NCI-H524 (cell line): ENCODE data around the gene OR10AG1.

Experiments
- DNase-seq, 2 experiments: peaks; one replicate each; lab custom pipeline; 2025; lab: John Stamatoyannopoulos, UW

OR10AG1 gene, protein sequence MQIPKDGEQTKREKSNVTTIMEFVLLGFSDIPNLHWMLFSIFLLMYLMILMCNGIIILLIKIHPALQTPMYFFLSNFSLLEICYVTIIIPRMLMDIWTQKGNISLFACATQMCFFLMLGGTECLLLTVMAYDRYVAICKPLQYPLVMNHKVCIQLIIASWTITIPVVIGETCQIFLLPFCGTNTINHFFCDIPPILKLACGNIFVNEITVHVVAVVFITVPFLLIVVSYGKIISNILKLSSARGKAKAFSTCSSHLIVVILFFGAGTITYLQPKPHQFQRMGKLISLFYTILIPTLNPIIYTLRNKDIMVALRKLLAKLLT

DNA sequence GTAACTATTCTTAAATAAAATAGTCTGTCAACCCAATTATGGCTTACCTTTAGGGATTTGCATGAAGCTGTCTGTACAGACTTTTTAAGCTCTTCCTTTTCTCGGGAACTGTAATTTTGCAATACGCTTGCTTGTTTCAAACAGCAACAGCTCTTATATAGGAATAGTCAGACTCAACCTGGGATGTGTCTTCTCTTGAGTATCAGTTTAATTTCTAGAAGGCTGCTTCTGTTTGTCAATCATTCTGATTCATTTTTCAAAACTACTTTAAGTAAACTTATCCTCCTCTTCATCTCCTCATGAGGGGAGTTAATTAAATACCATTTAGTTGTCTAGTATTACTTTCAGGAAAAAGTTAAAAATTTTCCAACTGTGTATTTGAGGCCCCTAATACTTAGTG lies at the start of gene OR10AG1:
Gene OR10AG1, minus strand, starts transcription at position 101 of the 400 bp plus-strand sequence. Its CDS starts 38 bp downstream, at position 63.
- no peak for DNase-seq

DNA sequence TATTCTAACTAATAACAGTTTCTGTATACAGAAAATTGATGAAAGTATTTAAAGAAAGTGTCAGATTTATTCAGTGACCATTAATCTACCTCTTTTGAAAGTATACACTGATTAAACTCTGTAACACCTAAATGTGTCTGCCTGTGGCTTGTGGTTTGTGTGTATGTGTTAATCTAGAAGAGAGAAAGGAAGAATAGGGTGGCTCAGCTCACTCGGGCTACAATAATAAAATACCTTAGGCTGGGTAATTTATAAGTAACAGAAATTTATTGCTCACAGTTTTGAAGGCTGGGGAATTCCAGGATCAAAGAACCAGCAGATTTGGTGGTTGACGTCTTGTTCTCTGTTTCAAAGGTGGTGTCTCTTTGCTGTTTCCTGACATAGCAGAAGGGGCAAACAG lies 44.1 kb upstream of the OR10AG1 start:
- DNase-seq: no peak

DNA sequence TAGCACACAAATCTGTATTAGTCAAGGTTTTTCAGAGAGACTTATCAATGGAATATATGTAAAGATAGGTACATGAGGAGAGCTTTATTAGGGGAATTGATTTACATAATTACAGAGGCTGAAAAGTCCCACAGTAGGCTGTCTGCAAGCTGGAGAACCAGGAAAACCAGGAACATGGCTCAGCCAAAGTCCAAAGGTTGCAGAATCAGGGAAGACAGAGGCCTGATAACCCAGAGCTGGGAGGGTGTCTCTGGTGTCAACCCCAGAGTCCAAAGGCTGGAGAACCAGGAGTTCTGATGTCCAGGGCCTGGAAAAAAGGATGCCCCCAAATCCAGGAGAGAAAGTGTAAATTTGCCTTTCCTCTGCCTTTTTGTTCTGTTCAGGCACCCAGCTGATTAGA lies 41.0 kb upstream of the OR10AG1 start:
- no peak for DNase-seq

DNA sequence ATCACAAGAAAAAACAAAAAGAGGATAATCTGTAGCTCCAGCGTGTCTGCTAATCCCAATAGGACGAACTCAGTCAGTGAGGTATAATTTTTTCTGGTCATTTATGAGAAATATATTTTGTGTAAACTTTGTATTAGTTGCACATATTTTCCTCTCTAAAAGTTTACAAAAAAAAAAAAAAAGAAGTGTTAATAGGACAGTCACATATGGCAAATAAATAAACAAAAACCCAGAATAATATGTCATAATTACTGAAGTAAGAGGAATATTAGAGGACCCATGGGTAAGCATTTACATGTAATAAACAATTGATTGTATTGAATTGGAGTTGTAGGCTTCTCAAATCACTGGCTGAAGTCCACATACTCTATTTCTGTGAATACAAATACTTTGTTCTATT lies 24.8 kb upstream of the OR10AG1 start, which contains the start of gene OR5F1:
Gene OR5F1, minus strand, starts transcription at position 101 of the 400 bp plus-strand sequence. Its CDS starts 0 bp downstream, at position 101.
- no peak for DNase-seq

DNA sequence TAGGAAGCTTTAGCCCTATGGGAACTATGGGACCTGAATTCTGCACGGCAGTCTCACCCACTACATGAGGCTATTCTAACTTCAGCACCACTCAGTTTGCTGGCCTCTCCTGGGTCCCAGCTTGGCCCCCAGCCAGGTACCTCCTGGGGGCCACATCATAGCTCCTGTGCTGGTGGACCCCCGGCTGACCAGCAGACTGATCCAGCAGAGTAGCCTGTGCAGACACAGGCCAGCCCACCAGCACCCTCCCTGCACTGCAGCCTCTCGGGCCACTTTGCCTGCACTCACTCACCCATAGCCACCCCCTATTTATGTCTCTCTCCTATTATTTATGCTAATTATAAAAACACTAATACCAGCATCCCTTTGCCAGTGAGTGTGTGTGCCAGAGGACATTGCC lies 1.2 kb upstream of the OR10AG1 start:
- DNase-seq: no peak

DNA sequence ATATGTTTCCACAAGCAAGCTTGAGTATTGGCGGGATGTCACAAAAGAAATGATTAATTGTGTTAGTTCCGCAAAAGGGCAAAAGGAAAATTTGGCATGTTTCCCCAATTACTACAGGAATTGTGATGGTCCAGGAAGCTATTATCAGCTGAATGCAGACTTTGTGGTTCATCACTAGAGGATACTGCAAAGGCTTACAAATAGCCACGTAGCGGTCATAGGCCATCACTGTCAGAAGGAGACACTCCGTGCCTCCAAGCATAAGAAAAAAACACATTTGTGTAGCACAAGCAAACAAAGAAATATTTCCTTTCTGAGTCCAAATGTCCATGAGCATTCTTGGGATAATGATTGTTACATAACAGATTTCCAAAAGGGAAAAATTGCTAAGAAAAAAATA lies 1.8 kb downstream of the OR10AG1 start:
- no peak for DNase-seq

DNA sequence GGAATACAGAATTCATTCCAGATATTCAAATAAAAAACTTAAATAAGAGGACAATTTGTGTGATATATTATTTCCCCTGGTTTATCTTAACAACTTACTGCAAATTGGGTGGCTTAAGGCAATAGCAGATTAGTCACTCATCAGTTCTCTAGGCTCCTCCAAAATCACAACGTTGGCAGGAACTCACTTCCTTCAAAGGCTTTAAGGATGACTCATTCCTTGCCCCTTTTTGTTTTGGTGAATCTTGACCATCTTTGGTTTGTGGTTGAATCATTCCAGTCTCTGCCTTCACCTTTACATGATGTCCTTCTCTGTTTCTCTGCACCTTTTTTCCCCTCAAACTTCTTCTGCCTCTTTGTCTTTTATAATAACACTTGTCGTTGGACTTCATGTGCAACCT lies 3.4 kb downstream of the OR10AG1 start:
- DNase-seq: no peak

DNA sequence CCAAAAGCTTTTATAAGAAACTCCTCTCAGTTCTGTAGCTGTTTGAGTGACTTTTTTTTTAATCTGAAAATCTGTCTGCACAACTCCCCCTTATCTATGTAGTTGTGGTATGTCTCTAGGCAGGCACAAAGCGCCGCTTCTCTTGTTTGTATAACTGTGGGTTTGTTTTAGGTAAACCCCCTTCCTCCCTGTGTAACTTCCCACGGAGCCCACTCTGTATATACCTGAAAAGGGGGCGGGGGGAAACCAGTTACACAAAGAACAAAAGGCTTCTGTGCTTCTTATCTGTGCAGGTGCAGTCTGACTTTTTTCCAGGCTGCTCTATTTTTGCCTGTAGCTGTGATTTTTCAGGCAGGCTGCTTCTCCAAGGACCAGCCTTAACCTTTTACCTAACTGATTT lies 13.2 kb downstream of the OR10AG1 start:
- no peak for DNase-seq

DNA sequence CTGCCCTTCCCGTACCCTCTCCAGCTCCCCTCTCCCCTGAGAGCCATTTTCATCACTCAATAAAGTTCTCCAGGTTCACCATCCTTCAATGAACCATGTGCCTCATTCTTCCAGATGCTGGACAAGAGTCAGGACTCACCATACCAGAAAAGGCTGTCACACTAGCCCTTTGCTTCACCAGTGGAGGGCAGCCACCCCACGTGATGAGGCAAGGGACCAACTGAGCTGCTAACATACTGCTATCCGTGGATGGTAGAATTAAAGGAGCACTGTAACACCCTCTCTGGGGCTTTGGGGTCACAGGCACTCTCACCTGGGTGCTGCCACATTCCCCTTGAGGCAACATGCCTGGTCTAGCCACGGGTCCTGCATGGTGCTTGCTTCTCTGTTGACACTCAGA lies 20.4 kb downstream of the OR10AG1 start:
- DNase-seq: no peak

DNA sequence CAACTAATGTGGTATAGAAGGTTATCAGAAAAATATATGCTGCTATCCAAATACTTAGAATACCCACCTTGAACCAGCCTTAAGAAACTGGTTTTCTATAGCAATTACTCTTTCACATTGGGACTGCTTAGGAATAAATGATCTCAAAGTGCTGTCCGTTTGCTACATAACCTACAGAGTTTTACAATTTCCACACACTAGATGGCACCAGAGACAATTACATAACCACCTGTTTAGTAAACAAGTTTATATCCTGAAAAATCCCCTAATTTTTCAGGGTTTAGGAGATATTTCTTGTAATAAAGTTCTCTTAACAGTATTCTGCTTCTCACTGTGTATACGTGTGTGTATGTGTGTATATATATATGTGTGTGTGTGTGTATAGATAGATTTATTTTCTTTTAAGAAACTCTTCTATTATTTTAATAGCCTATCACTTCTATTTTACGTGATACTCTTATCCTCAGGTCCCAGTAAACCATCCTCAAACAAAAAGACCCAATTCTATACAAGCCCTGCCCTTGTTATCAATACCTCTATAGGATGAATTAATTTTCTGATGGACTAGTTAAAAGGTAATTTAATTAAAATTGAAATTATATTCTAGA lies 26.9 kb downstream of the OR10AG1 start:
- DNase-seq: peak in 1 of 2 experiments; percentile 29

DNA sequence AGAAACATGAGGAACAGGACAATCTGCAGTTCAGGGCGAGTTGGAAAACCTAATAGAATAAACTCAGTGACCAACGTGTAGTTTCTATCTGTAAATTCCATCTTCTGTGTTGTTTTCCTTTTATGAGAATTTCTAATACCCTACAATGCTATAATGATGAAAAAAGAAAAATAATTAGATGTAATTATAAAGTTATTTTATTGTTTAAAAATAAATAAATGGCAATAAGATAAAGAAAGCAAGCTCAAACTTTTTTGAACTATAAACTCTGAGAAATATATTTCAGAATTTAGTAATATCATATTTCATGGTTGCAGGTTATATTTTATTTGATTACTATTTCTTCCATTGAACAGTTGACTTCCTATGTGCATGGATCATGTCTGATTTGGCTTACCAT lies 33.4 kb downstream of the OR10AG1 start, which contains the start of gene OR5I1:
Gene OR5I1, minus strand, starts transcription at position 101 of the 400 bp plus-strand sequence. Its CDS starts 0 bp downstream, at position 101.
- DNase-seq: no peak

DNA sequence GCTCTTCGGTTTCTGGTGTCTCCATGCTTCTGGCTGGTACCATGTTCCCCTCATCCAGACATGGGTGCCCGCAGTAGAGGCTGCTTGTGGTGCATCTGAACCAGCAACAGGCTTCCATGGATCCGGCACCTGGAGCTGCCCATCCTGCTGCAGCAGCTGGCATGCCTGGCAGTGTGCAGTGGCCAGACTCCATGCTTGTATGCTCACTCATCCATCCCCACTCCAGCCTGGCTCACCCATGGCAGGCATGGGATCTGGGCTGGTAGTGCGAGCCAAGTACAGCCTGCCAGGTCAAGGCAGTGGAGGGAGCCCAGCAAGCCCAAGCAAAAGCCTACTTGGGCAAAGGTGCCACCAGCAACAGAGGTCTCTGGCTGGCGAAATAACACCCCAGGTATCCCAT lies 49.2 kb downstream of the OR10AG1 start:
- DNase-seq: no peak
